GM19351 (cell line): ENCODE results near the gene PLEKHB1.

Experiments used
- ATAC-seq: cut with Tn5 transposase; IDR thresholded peaks from one replicate; pipeline ENCODE4 v1.9.1; 2021; ENCODE audit warnings: mild to moderate bottlenecking, moderate library complexity; ENCODE audit not compliant: unreplicated experiment

PLEKHB1 gene

GRCh38 chr11:73647459-73648100, 1.2 kb downstream of the PLEKHB1 start:
- peak; percentile 79 for ATAC-seq

- no peak for ATAC-seq
Measured at GRCh38 chr11:73648121-73648520, 1.7 kb downstream of the PLEKHB1 start.

GRCh38 chr11:73648571-73649046, 2.2 kb downstream of the PLEKHB1 start:
- ATAC-seq, result no peak

GRCh38 chr11:73649206-73649605, 2.8 kb downstream of the PLEKHB1 start:
- no peak for ATAC-seq

- no peak for ATAC-seq
Measured at GRCh38 chr11:73650400-73650799, 4.0 kb downstream of the PLEKHB1 start.

GRCh38 chr11:73651252-73651651, 4.9 kb downstream of the PLEKHB1 start:
- no peak for ATAC-seq

GRCh38 chr11:73651661-73652045, 5.3 kb downstream of the PLEKHB1 start:
- ATAC-seq, result no peak

GRCh38 chr11:73652046-73652730, 5.8 kb downstream of the PLEKHB1 start:
- ATAC-seq, result no peak

GRCh38 chr11:73652856-73653559, 6.6 kb downstream of the PLEKHB1 start:
- ATAC-seq, result no peak

- ATAC-seq, result no peak
Measured at GRCh38 chr11:73653996-73654395, 7.6 kb downstream of the PLEKHB1 start.

GRCh38 chr11:73654482-73655021, 8.2 kb downstream of the PLEKHB1 start:
- no peak for ATAC-seq

GRCh38 chr11:73655686-73656085, 9.3 kb downstream of the PLEKHB1 start:
- no peak for ATAC-seq

- ATAC-seq, result no peak
Measured at GRCh38 chr11:73656985-73657384, 10.6 kb downstream of the PLEKHB1 start.

- no peak for ATAC-seq
Measured at GRCh38 chr11:73659961-73660360, 13.6 kb downstream of the PLEKHB1 start.

GRCh38 chr11:73660497-73661034, 14.2 kb downstream of the PLEKHB1 start:
- no peak for ATAC-seq

GRCh38 chr11:73661035-73661628, 14.8 kb downstream of the PLEKHB1 start:
- peak; percentile 68 for ATAC-seq

- ATAC-seq, result no peak
Measured at GRCh38 chr11:73662445-73663157, 16.2 kb downstream of the PLEKHB1 start.

GRCh38 chr11:73663604-73664495, 17.5 kb downstream of the PLEKHB1 start:
- no peak for ATAC-seq

GRCh38 chr11:73664877-73665276, 18.5 kb downstream of the PLEKHB1 start:
- ATAC-seq, result no peak
